NCI-H146 (cell line): ENCODE results near the gene POMT2.
"Not testable (repeated sequence)": the region's sequence is repeated elsewhere in the genome, so short reads cannot be mapped to it uniquely, and the experiment has no call there.

Experiments used
- DNase-seq: peaks from one replicate; lab custom pipeline; 2025; lab: John Stamatoyannopoulos, UW

POMT2 gene

GRCh38 chr14:77324289-77324688 is 3.6 kb upstream of the POMT2 start:
- no peak for DNase-seq

- DNase-seq: no peak
Measured at GRCh38 chr14:77323571-77323970, 2.9 kb upstream of the POMT2 start.

- DNase-seq: no peak
Measured at GRCh38 chr14:77322951-77323350, 2.3 kb upstream of the POMT2 start.

- DNase-seq: no peak
Measured at GRCh38 chr14:77322250-77322902, 1.7 kb upstream of the POMT2 start.

- no peak for DNase-seq
Measured at GRCh38 chr14:77319422-77319821, 1.3 kb downstream of the POMT2 start.

- not testable (repeated sequence) for DNase-seq
Measured at GRCh38 chr14:77318756-77319155, 1.9 kb downstream of the POMT2 start.

GRCh38 chr14:77318006-77318553 is 2.6 kb downstream of the POMT2 start:
- DNase-seq: no peak

- DNase-seq: no peak
Measured at GRCh38 chr14:77316872-77317301, 3.8 kb downstream of the POMT2 start.

GRCh38 chr14:77316195-77316505 is 4.5 kb downstream of the POMT2 start:
- no peak for DNase-seq

GRCh38 chr14:77314539-77315457 is 5.9 kb downstream of the POMT2 start:
- DNase-seq: no peak

GRCh38 chr14:77314043-77314442 is 6.6 kb downstream of the POMT2 start:
- no peak for DNase-seq

GRCh38 chr14:77313371-77313770 is 7.3 kb downstream of the POMT2 start:
- DNase-seq: no peak

GRCh38 chr14:77311217-77311616 is 9.5 kb downstream of the POMT2 start:
- DNase-seq: no peak

- DNase-seq: no peak
Measured at GRCh38 chr14:77310026-77310425, 10.7 kb downstream of the POMT2 start.

- no peak for DNase-seq
Measured at GRCh38 chr14:77309131-77309530, 11.6 kb downstream of the POMT2 start.

GRCh38 chr14:77306851-77307496 is 13.7 kb downstream of the POMT2 start:
- DNase-seq: no peak

GRCh38 chr14:77306416-77306815 is 14.3 kb downstream of the POMT2 start:
- DNase-seq: no peak

- no peak for DNase-seq
Measured at GRCh38 chr14:77305696-77306095, 15.0 kb downstream of the POMT2 start.

- no peak for DNase-seq
Measured at GRCh38 chr14:77303417-77304156, 17.1 kb downstream of the POMT2 start.

- no peak for DNase-seq
Measured at GRCh38 chr14:77302926-77303325, 17.8 kb downstream of the POMT2 start.

- peak; percentile 26 for DNase-seq
Measured at GRCh38 chr14:77301103-77301502, 19.6 kb downstream of the POMT2 start.

GRCh38 chr14:77299771-77300170 is 20.9 kb downstream of the POMT2 start:
- DNase-seq: no peak
